ENCODE results near the gene CNKSR1. TPM values are rescaled to one million over a fixed set of nuclear protein-coding genes. Genes with fewer than 3 reads are reported as not detected.
A peak's percentile ranks its signal among the peaks of the same experiment; 100 is the strongest.

The CNKSR1 gene
- polyA plus RNA-seq, 4 donors = 16.1 to 85.0 (median 47.9) TPM

DNA sequence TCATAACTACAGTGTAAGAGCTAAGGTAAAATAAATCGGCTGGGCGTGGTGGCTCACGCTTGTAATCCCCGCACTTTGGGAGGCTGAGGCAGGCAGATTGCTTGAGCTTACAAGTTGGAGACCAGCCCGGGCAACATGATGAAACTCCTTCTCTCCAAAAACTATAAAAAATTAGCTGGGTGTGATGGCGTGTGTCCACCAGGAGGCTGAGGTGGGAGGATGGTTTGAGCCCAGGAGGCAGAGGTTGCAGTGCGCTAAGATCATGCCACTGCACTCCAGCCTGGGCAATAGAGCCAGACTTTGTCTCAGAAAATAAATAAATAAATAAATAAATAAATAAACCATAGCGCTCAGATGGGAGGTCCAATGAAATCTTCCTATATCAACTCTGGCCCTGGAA, 35.1 kb upstream of the CNKSR1 start:
- H3K4me1 ChIP-seq (ENCODE audit: control insufficient read depth in 3 of 3, insufficient read depth in 2 of 3, low read depth in 1 of 3, low read length in 2 of 3) = no peaks in the 10 kb centered on the region
- no peak overlapping the region for H3K27ac ChIP-seq (ENCODE audit: low read depth in 1 of 3, low read length in 2 of 3)
- H3K27me3 ChIP-seq (ENCODE audit: control insufficient read depth in 3 of 3, insufficient read depth in 3 of 3, low read length in 3 of 3) = no peaks in the 10 kb centered on the region
- DNase-seq (no peak), FAIRE-seq (no peak)
- H3K9me3 ChIP-seq (ENCODE audit: control insufficient read depth in 2 of 2, insufficient read depth in 1 of 2, low read depth in 1 of 2, low read length in 1 of 2) = no peaks in the 10 kb centered on the region
- H3K4me3 ChIP-seq (ENCODE audit: low read depth in 1 of 3, low read length in 3 of 3) = no peak overlapping the region
- H3K36me3 ChIP-seq (ENCODE audit: control insufficient read depth in 3 of 3, insufficient read depth in 2 of 3, low read depth in 1 of 3, low read length in 3 of 3) = no peaks in the 10 kb centered on the region
- WGBS, 3 donors = 89 to 92% (median 90%) methylated on average over 8 of the region's 8 CpGs

DNA sequence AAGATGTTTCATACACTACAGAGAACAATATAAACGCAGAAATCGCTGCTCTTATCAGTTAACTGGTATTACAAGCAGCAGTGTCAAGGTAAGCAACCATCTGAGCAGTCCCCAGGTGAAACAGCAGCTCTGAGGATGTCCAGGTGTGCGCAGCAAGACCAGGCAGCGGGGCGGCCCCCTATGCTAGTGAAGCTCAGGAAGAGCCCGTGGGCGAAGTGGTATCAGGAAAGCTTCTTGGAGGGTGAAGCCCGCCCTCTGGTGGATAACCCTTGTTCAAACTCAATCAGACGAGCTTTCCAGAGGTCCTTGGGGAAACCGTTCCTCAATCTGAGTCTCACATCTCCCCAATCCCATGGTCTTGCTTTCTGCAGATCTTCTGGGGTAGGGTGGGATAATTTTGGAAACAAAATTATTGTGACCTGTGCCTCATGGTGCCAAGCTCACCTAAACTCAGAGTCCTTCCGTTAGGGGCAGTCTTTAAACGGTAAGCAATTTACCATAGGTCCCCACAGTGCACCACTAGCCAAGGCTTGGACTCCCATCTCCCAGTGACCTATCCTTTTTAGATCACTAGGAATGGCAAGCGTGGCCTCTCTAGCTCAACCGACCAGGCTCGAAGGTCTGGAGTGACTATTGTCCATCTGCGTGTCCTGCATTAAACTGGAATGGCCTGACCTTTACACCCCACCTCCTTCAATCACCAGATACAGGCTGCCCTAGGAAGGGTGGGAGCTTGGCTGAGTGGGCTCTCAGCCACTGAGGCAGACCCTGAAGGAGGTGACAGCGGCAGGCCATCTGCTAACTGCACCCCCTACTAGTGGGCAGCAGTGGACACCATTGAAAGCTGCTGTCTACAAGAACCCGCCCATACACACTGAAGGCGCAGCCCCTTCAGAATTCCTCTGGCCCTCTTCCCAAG, 32.0 kb upstream of the CNKSR1 start:
- DNase-seq (peak; percentile 86 to 91), FAIRE-seq (no peak)
- H3K27me3 ChIP-seq (ENCODE audit: control insufficient read depth in 3 of 3, insufficient read depth in 3 of 3, low read length in 3 of 3) = no peaks in the 10 kb centered on the region
- H3K4me3 ChIP-seq (ENCODE audit: low read depth in 1 of 3, low read length in 3 of 3) = no peak overlapping the region
- no peaks in the 10 kb centered on the region for H3K4me1 ChIP-seq (ENCODE audit: control insufficient read depth in 3 of 3, insufficient read depth in 2 of 3, low read depth in 1 of 3, low read length in 2 of 3)
- no peak overlapping the region for H3K27ac ChIP-seq (ENCODE audit: low read depth in 1 of 3, low read length in 2 of 3)
- 22 to 28% (median 25%) methylated on average over 19 of the region's 19 CpGs for WGBS, 3 donors
- no peaks in the 10 kb centered on the region for H3K9me3 ChIP-seq (ENCODE audit: control insufficient read depth in 2 of 2, insufficient read depth in 1 of 2, low read depth in 1 of 2, low read length in 1 of 2)
- no peaks in the 10 kb centered on the region for H3K36me3 ChIP-seq (ENCODE audit: control insufficient read depth in 3 of 3, insufficient read depth in 2 of 3, low read depth in 1 of 3, low read length in 3 of 3)

DNA sequence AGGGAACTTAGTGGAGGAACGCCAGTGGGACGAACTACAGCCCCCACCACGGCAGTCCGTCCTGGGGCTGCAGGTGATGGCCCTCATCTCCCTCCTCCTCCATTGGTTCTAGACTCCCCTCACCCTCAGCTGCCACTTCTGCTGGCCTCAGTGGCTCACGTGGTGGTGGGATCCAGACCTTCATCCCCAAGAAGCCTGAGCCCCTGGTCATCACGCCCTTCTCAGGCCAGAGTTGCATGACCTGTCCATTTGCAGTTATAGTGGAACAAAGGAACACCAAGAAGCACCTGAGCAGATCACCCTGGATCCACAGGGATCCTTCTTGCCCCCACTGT, 31.4 kb upstream of the CNKSR1 start:
- Histone ChIP-seq H3K9me3 (ENCODE audit: control insufficient read depth in 2 of 2, insufficient read depth in 1 of 2, low read depth in 1 of 2, low read length in 1 of 2) (no peaks in the 10 kb centered on the region), H3K36me3 (ENCODE audit: control insufficient read depth in 3 of 3, insufficient read depth in 2 of 3, low read depth in 1 of 3, low read length in 3 of 3) (no peaks in the 10 kb centered on the region), H3K27me3 (ENCODE audit: control insufficient read depth in 3 of 3, insufficient read depth in 3 of 3, low read length in 3 of 3) (no peaks in the 10 kb centered on the region), H3K4me1 (ENCODE audit: control insufficient read depth in 3 of 3, insufficient read depth in 2 of 3, low read depth in 1 of 3, low read length in 2 of 3) (no peaks in the 10 kb centered on the region), H3K4me3 (ENCODE audit: low read depth in 1 of 3, low read length in 3 of 3) (no peak overlapping the region), H3K27ac (ENCODE audit: low read depth in 1 of 3, low read length in 2 of 3) (no peak overlapping the region)
- WGBS, 3 donors = 26 to 50% (median 39%) methylated on average over 6 of the region's 6 CpGs
- DNase-seq = no peak
- FAIRE-seq = no peak

DNA sequence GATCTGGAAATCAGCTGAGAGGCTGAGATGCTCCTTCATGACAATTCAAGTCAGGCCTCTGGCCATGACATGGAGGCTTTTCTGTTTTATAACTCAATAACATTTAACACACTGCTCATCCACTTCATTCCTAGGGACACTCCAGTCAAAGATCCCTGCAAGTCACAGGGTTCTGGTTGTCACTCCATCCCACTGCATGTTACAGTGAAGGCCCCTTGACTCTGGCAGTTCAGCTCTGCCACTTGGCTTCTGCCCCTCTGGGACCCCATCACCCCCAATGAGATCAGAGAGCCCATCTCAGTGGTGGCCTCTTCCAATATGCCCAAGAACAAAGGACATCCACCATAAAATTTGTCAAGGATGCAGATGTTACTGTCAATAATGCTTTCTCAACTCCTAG, 28.4 kb upstream of the CNKSR1 start:
- FAIRE-seq (no peak), DNase-seq (no peak)
- no peaks in the 10 kb centered on the region for H3K9me3 ChIP-seq (ENCODE audit: control insufficient read depth in 2 of 2, insufficient read depth in 1 of 2, low read depth in 1 of 2, low read length in 1 of 2)
- no peaks in the 10 kb centered on the region for H3K4me1 ChIP-seq (ENCODE audit: control insufficient read depth in 3 of 3, insufficient read depth in 2 of 3, low read depth in 1 of 3, low read length in 2 of 3)
- peaks cover 0 to 3% (median 0%) of the 10 kb centered on the region in 3 donors for H3K27me3 ChIP-seq (ENCODE audit: control insufficient read depth in 3 of 3, insufficient read depth in 3 of 3, low read length in 3 of 3)
- no peaks in the 10 kb centered on the region for H3K36me3 ChIP-seq (ENCODE audit: control insufficient read depth in 3 of 3, insufficient read depth in 2 of 3, low read depth in 1 of 3, low read length in 3 of 3)
- H3K4me3 ChIP-seq (ENCODE audit: low read depth in 1 of 3, low read length in 3 of 3) = no peak overlapping the region
- no peak overlapping the region for H3K27ac ChIP-seq (ENCODE audit: low read depth in 1 of 3, low read length in 2 of 3)

DNA sequence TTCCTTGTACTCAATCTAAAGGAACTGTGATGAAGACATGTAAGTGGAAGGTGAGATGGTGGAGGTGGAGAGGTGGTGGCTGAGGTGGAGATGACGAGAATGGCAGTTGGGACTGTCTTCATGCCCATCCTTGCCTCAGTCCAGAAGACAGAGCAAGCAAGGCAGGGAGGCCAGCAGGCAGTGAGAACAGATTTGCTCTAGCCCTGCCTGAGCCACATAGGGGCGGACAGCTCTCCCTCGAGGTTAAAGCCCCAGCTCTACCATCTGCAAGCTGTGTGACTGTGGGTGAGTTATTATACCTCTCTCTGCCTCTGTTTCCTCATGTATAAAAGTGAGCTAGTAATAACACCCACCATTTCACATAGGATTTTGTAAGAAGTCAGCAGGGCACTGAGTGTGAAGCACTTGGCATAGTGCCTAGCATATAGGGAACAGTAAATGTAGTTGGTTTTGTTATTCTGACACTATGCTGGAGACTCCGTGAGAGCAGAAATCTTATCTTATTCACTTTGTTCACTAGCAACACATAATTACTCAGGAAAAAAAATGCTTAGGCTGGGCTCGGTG, 23.2 kb upstream of the CNKSR1 start:
- H3K9me3 ChIP-seq (ENCODE audit: control insufficient read depth in 2 of 2, insufficient read depth in 1 of 2, low read depth in 1 of 2, low read length in 1 of 2) = no peaks in the 10 kb centered on the region
- FAIRE-seq = no peak
- H3K36me3 ChIP-seq (ENCODE audit: control insufficient read depth in 3 of 3, insufficient read depth in 2 of 3, low read depth in 1 of 3, low read length in 3 of 3) = no peaks in the 10 kb centered on the region
- 50 to 55% (median 53%) methylated on average over 5 of the region's 5 CpGs for WGBS, 3 donors
- peaks cover 0 to 29% (median 6%) of the 10 kb centered on the region in 3 donors for H3K27me3 ChIP-seq (ENCODE audit: control insufficient read depth in 3 of 3, insufficient read depth in 3 of 3, low read length in 3 of 3)
- no peaks in the 10 kb centered on the region for H3K4me1 ChIP-seq (ENCODE audit: control insufficient read depth in 3 of 3, insufficient read depth in 2 of 3, low read depth in 1 of 3, low read length in 2 of 3)
- no peak overlapping the region for H3K4me3 ChIP-seq (ENCODE audit: low read depth in 1 of 3, low read length in 3 of 3)
- no peak overlapping the region for H3K27ac ChIP-seq (ENCODE audit: low read depth in 1 of 3, low read length in 2 of 3)
- DNase-seq = no peak

DNA sequence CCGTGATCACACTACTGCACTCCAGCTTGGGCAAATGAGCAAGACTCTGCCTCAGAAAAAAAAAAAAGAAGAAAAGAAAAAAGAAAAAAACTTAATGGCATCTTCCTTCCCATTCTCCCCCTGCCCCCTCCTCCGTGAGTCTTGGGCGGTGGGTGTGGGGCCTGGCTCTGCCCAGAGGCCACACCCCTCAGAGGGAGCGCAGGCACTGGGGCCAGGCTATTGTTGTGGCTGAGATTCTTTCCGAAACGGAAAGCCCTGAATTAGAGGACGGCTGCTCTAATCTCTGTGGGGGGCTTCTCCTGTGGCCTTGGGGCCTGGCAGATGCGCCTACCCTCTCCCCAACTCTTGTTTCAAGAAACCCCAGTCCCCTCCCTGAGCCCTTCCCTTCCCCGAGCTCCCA, 22.5 kb upstream of the CNKSR1 start:
- no peak for DNase-seq
- no peaks in the 10 kb centered on the region for H3K4me1 ChIP-seq (ENCODE audit: control insufficient read depth in 3 of 3, insufficient read depth in 2 of 3, low read depth in 1 of 3, low read length in 2 of 3)
- WGBS, 3 donors = 40 to 61% (median 48%) methylated on average over 8 to 9 of the region's 9 CpGs

DNA sequence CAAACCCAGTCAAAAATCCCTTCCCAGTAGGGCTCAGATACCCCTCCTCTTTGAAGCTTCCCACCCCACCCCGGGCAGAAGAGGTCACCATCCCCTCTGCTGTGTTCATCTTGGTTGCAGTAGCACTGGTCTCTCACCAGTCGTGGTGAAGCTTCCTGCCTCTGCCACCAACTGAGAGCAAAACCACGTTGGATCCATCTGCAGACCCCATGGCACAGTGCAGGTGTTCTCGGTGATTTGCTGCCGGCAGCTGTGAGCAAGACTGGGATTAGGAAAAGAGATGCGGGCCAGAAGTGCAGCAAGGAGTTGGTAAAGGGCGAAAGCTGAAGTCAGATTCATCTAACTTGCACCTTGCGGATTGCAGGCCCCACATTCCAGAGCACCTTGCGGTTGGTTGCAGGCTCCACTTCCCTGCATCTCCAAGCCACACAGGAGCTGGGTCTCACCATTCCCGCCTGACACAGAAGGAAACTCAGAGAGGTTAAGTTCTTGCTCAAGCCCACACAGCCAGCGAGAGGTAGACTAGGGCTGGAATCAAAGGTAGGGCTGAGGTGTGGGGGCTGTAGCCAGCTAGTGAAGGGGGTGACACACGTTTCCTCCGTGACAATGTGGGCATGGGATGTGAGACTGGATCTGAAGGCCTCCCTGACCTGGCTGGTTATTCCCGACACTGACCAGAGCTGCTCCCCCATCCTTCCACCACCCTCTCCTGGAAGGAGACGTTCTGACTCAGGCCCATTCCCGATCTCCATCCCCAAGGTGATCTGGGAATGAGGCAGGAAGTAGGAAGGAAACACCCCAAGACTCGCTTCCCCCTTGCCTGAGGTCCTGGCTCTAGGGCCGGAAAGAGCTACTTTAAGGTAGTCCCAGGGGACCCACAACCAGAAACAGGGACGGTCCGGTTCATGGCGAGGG, 21.7 kb upstream of the CNKSR1 start:
- Histone ChIP-seq H3K4me1 (ENCODE audit: control insufficient read depth in 3 of 3, insufficient read depth in 2 of 3, low read depth in 1 of 3, low read length in 2 of 3) (no peaks in the 10 kb centered on the region), H3K36me3 (ENCODE audit: control insufficient read depth in 3 of 3, insufficient read depth in 2 of 3, low read depth in 1 of 3, low read length in 3 of 3) (no peaks in the 10 kb centered on the region), H3K27me3 (ENCODE audit: control insufficient read depth in 3 of 3, insufficient read depth in 3 of 3, low read length in 3 of 3) (peaks cover 0 to 34% (median 6%) of the 10 kb centered on the region in 3 donors), H3K9me3 (ENCODE audit: control insufficient read depth in 2 of 2, insufficient read depth in 1 of 2, low read depth in 1 of 2, low read length in 1 of 2) (no peaks in the 10 kb centered on the region), H3K4me3 (ENCODE audit: low read depth in 1 of 3, low read length in 3 of 3) (no peak overlapping the region), H3K27ac (ENCODE audit: low read depth in 1 of 3, low read length in 2 of 3) (peak overlapping the region in 1 of 3 donors; percentile 46)
- 62 to 68% (median 64%) methylated on average over 21 of the region's 21 CpGs for WGBS, 3 donors
- DNase-seq (no peak), FAIRE-seq (no peak)

More for the DNA sequence above, 22.5 kb upstream of the CNKSR1 start:
- no peaks in the 10 kb centered on the region for H3K9me3 ChIP-seq (ENCODE audit: control insufficient read depth in 2 of 2, insufficient read depth in 1 of 2, low read depth in 1 of 2, low read length in 1 of 2)
- no peaks in the 10 kb centered on the region for H3K36me3 ChIP-seq (ENCODE audit: control insufficient read depth in 3 of 3, insufficient read depth in 2 of 3, low read depth in 1 of 3, low read length in 3 of 3)
- H3K27me3 ChIP-seq (ENCODE audit: control insufficient read depth in 3 of 3, insufficient read depth in 3 of 3, low read length in 3 of 3) = peaks cover 0 to 29% (median 6%) of the 10 kb centered on the region in 3 donors
- no peak overlapping the region for H3K27ac ChIP-seq (ENCODE audit: low read depth in 1 of 3, low read length in 2 of 3)
- H3K4me3 ChIP-seq (ENCODE audit: low read depth in 1 of 3, low read length in 3 of 3) = no peak overlapping the region
- FAIRE-seq = no peak

DNA sequence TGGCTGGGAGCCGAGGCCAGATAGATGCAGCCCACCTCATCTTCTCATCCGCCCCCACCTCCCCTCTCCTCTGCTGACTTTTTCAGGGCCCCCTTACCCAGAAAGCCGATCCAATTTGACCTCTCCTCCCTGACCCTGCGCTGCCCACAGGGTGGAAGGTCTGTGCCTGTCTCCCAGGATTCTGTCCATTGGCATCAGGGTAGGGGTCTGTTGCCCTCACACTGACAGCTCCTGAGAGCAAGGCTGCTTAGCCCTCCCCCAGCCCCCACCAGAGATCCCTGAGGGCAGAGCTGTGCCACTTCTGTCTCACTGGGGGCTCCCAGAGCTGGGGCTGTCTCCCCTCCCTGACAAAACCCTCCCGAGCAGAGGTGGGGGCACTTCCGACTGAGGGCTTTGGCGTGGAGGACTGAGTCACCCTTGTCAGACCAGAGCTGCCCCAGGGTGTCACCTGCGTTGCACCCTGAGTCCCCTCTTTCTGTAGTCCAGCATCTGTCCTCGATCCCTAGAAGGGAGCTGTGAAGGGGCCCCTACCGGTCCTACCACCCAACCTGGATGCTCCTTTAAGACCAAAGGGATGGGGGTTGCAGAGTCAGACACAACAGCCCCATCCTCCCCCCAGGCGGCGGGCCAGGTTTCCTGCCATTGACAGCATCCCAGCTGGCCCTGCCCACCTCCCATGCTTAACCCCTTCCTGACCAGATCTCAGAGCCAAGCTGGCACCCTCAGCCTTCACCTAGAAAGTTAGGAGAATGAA, 20.8 kb upstream of the CNKSR1 start:
- no peak for FAIRE-seq
- peaks cover 0 to 6% (median 0%) of the 10 kb centered on the region in 3 donors for H3K4me1 ChIP-seq (ENCODE audit: control insufficient read depth in 3 of 3, insufficient read depth in 2 of 3, low read depth in 1 of 3, low read length in 2 of 3)
- DNase-seq = no peak
- H3K9me3 ChIP-seq (ENCODE audit: control insufficient read depth in 2 of 2, insufficient read depth in 1 of 2, low read depth in 1 of 2, low read length in 1 of 2) = no peaks in the 10 kb centered on the region
- no peak overlapping the region for H3K4me3 ChIP-seq (ENCODE audit: low read depth in 1 of 3, low read length in 3 of 3)
- H3K36me3 ChIP-seq (ENCODE audit: control insufficient read depth in 3 of 3, insufficient read depth in 2 of 3, low read depth in 1 of 3, low read length in 3 of 3) = no peaks in the 10 kb centered on the region
- H3K27ac ChIP-seq (ENCODE audit: low read depth in 1 of 3, low read length in 2 of 3) = peak overlapping the region in 1 of 3 donors; percentile 46
- 26 to 34% (median 31%) methylated on average over 11 to 12 of the region's 12 CpGs for WGBS, 3 donors
- H3K27me3 ChIP-seq (ENCODE audit: control insufficient read depth in 3 of 3, insufficient read depth in 3 of 3, low read length in 3 of 3) = peaks cover 0 to 39% (median 9%) of the 10 kb centered on the region in 3 donors

All from small intestine (tissue), 7 donors.